Measurements from ENCODE around the gene KCNQ2.

The KCNQ2 gene

DNA sequence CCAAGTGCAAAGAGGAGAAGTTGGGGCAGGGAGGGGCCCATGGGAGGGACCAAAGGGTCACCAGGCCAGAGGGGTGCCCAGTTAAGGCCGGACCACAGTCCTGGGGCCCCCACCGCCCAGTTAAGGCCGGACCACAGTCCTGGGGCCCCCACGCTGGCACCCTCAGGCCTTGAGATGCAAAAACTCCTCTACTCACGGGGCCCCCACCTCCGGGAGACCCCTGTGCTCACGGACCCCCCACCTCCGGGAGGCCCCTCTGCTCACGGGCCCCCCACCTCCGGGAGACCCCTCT is 16.9 kb downstream of the KCNQ2 start:
- no peak for DNase-seq (ENCODE audit: low read depth)
- TF ChIP-seq, protein P1, sequence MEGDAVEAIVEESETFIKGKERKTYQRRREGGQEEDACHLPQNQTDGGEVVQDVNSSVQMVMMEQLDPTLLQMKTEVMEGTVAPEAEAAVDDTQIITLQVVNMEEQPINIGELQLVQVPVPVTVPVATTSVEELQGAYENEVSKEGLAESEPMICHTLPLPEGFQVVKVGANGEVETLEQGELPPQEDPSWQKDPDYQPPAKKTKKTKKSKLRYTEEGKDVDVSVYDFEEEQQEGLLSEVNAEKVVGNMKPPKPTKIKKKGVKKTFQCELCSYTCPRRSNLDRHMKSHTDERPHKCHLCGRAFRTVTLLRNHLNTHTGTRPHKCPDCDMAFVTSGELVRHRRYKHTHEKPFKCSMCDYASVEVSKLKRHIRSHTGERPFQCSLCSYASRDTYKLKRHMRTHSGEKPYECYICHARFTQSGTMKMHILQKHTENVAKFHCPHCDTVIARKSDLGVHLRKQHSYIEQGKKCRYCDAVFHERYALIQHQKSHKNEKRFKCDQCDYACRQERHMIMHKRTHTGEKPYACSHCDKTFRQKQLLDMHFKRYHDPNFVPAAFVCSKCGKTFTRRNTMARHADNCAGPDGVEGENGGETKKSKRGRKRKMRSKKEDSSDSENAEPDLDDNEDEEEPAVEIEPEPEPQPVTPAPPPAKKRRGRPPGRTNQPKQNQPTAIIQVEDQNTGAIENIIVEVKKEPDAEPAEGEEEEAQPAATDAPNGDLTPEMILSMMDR (conservative IDR thresholded peaks at IDR 0.05; ENCODE audit: control insufficient read depth, insufficient read depth, low read depth, low read length), result no peak
- no peak overlapping the region for H3K4me3 ChIP-seq (ENCODE audit: control insufficient read depth, low read depth, low read length)

DNA sequence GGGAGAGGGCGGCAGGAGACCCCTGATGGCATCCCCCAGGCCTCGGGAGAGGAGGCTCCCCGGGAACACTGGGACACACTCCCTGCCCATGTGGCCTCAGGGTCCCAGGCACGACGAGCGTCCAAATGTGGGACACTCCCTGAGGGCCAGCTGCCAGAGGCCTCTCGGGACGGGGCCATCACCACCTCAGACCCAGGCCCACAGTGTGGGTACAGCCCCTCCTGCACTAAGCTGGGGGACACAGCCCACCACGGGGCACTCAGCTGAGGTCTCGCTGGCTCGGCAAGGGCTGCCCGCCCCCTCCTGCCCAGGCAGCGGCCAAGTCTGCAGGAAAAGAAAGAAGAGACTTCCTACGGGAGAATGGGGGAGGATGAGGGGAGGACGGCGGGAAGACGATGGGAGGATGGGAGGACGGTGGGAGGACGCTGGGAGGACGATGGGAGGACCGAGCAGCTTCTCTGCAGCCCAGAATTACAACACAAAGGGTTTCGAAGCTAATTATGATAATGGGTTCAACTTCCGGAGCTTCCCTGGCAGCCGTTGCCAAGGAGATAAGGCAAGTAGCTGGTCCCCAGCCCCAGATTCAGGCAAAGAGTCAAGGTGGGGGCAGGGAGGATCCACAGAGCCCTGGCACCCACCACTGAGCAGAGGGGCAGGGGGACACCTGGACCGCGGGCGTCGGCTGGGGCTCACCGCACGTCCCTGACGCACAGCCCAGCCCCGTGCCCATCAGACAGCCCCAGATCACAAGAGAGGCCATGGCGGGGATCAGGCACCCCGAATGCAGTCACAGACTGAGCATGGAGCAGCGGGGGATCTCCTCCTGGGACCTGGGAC is 17.5 kb downstream of the KCNQ2 start:
- TF ChIP-seq, protein P1 (conservative IDR thresholded peaks at IDR 0.05; ENCODE audit: control insufficient read depth, insufficient read depth, low read depth, low read length), result no peak
- DNase-seq (ENCODE audit: low read depth), result no peak
- H3K4me3 ChIP-seq (ENCODE audit: control insufficient read depth, low read depth, low read length), result no peak overlapping the region

DNA sequence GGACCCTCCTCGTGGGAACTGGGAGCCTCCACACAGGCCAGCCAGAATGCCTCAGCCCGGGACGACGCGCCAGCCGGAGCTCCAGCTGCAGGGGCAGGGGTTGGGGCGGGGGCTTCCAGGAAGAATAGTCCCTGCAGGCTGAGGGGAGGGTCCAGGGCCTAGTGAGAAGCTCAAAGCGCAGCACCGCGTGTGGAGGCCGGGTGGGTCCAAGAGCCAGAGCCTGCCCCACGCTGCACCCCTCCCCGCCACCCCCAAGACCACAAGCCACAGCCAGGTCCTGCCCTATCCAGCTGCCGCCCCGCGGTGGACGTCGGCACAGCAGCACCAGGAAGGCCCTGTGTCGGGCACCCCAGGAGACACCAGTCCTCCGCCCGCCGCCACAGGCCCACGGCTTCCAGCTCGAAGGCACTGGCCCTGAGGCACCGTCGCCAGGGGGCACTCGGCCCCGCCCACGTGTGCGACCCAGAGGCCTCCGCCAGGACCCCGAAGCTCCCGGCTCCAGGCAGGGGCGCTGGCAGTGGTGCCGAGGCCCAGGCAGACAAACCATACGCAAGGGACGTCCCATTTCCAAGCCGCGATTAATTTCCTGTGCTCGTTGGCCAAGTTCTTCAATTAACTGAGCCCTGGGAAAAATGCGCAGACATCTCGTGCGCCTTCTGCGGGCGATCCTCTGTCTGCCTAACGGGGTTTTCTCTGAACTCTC is 19.5 kb downstream of the KCNQ2 start:
- TF ChIP-seq, protein P1 (conservative IDR thresholded peaks at IDR 0.05; ENCODE audit: control insufficient read depth, insufficient read depth, low read depth, low read length), result no peak
- H3K4me3 ChIP-seq (ENCODE audit: control insufficient read depth, low read depth, low read length), result no peak overlapping the region
- DNase-seq (ENCODE audit: low read depth), result no peak

DNA sequence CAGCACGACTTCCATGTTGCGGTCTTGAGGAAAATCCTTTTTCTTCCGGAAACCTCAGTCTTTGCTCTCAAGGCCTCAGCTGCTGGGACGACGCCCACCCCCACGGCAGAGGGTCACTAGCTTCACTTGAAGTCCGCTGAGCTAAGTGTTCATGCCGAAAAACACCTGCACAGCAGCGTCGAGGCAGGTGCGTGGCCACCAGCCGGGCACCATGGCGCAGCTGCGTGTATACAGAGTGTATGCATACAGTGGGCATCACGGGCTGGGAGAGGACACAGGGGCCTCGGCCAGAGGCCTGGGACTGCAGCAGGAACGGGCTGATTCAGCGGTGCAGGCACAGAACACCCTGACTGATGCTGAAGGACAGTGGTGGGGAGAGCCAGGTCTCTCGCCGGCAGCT is 20.1 kb downstream of the KCNQ2 start:
- no peak for DNase-seq (ENCODE audit: low read depth)
- H3K4me3 ChIP-seq (ENCODE audit: control insufficient read depth, low read depth, low read length), result no peak overlapping the region
- TF ChIP-seq, protein P1 (conservative IDR thresholded peaks at IDR 0.05; ENCODE audit: control insufficient read depth, insufficient read depth, low read depth, low read length), result no peak

DNA sequence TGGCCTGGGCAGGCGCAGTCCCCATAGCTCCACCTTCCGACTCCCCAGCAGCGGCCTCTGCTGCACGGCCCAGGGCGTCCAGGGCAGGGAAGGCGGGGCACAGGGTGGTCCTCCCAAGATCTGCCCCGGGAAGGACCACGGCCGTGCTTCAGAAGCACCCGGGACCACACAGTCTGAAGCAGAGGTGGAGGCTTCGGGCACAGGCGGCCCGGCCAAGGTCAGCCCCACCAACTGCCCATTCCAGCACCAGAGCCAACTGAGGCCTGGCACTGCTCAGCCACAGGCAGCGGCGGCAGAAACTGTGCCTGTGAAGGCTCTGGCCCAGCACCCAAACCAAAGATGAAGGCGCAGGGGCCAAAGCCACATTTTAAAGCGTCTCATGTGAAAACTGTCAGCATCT is 20.6 kb downstream of the KCNQ2 start:
- no peak overlapping the region for H3K4me3 ChIP-seq (ENCODE audit: control insufficient read depth, low read depth, low read length)
- TF ChIP-seq, protein P1 (conservative IDR thresholded peaks at IDR 0.05; ENCODE audit: control insufficient read depth, insufficient read depth, low read depth, low read length), result no peak
- DNase-seq (ENCODE audit: low read depth), result no peak

DNA sequence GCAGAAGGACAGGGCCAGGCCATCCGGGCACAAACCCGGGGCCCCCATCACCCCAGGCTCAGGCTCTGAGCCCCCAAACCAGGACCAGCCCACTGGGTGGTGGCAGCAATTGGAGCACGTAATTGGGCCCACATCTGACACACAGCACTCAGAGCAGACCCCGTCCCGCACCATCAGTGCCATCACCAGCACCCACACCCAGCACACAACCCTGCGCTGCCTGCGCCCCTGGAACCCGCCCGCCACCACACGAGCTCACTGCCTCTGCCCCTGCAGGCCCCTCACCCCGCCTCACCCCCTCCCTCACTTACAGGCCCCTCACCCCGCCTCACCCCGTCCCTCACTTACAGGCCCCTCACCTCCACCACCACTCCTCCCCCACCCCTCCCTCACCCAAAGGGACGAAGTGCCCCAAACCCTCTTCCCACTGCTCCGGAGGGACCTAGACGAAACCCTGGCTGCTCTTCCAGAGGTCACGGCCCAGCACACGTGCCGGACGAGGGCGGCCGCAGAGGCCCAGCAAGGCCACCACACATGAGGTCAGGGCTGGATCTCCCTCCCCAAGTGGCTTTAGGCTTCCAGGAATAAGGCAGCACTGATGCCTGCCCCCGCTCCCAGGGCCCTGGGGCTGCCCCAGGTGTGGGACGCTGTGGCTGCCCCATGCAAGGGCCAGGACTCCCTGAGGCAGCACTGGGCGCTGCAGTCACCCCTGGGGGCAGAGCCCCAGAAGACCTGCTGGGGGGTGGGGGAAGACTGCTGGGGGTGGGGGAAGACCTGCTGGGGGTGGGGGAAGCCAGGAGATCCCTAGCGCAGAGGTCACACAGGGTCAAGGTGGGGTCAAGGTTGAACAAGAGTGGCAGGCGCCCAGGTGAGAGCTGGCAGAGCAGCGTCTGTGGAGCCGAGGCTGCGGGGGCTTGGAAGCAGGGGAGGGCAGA is 22.4 kb downstream of the KCNQ2 start:
- H3K4me3 ChIP-seq (ENCODE audit: control insufficient read depth, low read depth, low read length), result no peak overlapping the region
- DNase-seq (ENCODE audit: low read depth), result no peak
- TF ChIP-seq, protein P1 (conservative IDR thresholded peaks at IDR 0.05; ENCODE audit: control insufficient read depth, insufficient read depth, low read depth, low read length), result no peak

Data from fibroblast of mammary gland (primary cell).